ENCODE results near the gene DCTN4.

DNA sequence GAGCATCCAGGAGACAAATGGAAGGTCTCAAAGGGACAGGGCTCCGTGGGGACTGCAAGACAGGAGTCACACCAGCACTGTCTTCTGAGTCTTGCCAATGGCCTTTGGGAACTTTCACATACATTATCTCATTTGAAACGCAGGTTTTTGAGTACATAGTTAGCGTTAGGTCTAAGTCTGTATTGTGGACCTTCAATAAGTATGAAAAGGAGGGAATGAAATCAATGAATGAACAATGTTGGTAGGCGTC lies 442 bp upstream of the DCTN4 start:
- TF ChIP-seq, protein P1, sequence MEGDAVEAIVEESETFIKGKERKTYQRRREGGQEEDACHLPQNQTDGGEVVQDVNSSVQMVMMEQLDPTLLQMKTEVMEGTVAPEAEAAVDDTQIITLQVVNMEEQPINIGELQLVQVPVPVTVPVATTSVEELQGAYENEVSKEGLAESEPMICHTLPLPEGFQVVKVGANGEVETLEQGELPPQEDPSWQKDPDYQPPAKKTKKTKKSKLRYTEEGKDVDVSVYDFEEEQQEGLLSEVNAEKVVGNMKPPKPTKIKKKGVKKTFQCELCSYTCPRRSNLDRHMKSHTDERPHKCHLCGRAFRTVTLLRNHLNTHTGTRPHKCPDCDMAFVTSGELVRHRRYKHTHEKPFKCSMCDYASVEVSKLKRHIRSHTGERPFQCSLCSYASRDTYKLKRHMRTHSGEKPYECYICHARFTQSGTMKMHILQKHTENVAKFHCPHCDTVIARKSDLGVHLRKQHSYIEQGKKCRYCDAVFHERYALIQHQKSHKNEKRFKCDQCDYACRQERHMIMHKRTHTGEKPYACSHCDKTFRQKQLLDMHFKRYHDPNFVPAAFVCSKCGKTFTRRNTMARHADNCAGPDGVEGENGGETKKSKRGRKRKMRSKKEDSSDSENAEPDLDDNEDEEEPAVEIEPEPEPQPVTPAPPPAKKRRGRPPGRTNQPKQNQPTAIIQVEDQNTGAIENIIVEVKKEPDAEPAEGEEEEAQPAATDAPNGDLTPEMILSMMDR (IDR thresholded peaks at IDR 0.05): no peak
- no peak for TF ChIP-seq POLR2A (IDR thresholded peaks at IDR 0.05)
